ENCODE results near the gene BDKRB2.

GRCh38 chr14:96194657-96195431, 9.8 kb upstream of the BDKRB2 start:
- TF ChIP-seq, protein P1, sequence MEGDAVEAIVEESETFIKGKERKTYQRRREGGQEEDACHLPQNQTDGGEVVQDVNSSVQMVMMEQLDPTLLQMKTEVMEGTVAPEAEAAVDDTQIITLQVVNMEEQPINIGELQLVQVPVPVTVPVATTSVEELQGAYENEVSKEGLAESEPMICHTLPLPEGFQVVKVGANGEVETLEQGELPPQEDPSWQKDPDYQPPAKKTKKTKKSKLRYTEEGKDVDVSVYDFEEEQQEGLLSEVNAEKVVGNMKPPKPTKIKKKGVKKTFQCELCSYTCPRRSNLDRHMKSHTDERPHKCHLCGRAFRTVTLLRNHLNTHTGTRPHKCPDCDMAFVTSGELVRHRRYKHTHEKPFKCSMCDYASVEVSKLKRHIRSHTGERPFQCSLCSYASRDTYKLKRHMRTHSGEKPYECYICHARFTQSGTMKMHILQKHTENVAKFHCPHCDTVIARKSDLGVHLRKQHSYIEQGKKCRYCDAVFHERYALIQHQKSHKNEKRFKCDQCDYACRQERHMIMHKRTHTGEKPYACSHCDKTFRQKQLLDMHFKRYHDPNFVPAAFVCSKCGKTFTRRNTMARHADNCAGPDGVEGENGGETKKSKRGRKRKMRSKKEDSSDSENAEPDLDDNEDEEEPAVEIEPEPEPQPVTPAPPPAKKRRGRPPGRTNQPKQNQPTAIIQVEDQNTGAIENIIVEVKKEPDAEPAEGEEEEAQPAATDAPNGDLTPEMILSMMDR (IDR thresholded peaks at IDR 0.05; ENCODE audit: poor library complexity): no peak
- TF ChIP-seq EZH2 (IDR thresholded peaks at IDR 0.05; ENCODE audit: borderline replicate concordance) (no peak), EZH2phosphoT487 (IDR thresholded peaks at IDR 0.05; ENCODE audit: low read depth, severe bottlenecking, unreplicated experiment) (no peak)
